Small intestine (tissue), 7 donors: Measurements from ENCODE around the gene IGSF21. TPM values are rescaled to one million over a fixed set of nuclear protein-coding genes. Genes with fewer than 3 reads are reported as not detected.

Source experiments
- DNase-seq, 2 donors: peaks; one replicate each; pipeline versions ENCODE4 v3.0.0 to v3.0.0-alpha.2; 2013
- FAIRE-seq: peaks from 2 replicates; lab custom pipeline; 2012; peaks lifted over from hg19 to GRCh38; lab: Jason Lieb, UNC
- H3K27ac ChIP-seq, 3 donors: one replicate each; pipeline ENCODE4 v1.5.1; 2013; ENCODE audit warnings: low read length in 2 of 3, mild to moderate bottlenecking in 2 of 3, control low read depth in 1 of 3, inconsistent platforms in 1 of 3, low read depth in 1 of 3, moderate library complexity in 1 of 3
- H3K27me3 ChIP-seq, 3 donors: one replicate each; pipeline ENCODE4 v1.6.1; 2013; ENCODE audit warnings: low read length in 3 of 3, inconsistent platforms in 1 of 3; ENCODE audit not compliant: control insufficient read depth in 3 of 3, insufficient read depth in 3 of 3
- H3K36me3 ChIP-seq, 3 donors: one replicate each; pipeline ENCODE4 v1.6.1; 2013; ENCODE audit warnings: low read length in 3 of 3, inconsistent platforms in 1 of 3, low read depth in 1 of 3, mild to moderate bottlenecking in 1 of 3, moderate library complexity in 1 of 3; ENCODE audit not compliant: control insufficient read depth in 3 of 3, insufficient read depth in 2 of 3
- H3K4me1 ChIP-seq, 3 donors: one replicate each; pipeline ENCODE4 v1.6.1; 2013; ENCODE audit warnings: low read length in 2 of 3, inconsistent platforms in 1 of 3, low read depth in 1 of 3, mild to moderate bottlenecking in 1 of 3, moderate library complexity in 1 of 3; ENCODE audit not compliant: control insufficient read depth in 3 of 3, insufficient read depth in 2 of 3
- H3K4me3 ChIP-seq, 3 donors: one replicate each; pipeline ENCODE4 v1.5.1; 2013; ENCODE audit warnings: low read length in 3 of 3, control low read depth in 1 of 3, inconsistent platforms in 1 of 3, low read depth in 1 of 3, mild to moderate bottlenecking in 1 of 3, moderate library complexity in 1 of 3
- H3K9me3 ChIP-seq, 2 donors: one replicate each; pipeline ENCODE4 v1.6.1; 2013; ENCODE audit warnings: low read depth in 1 of 2, low read length in 1 of 2; ENCODE audit not compliant: control insufficient read depth in 2 of 2, insufficient read depth in 1 of 2
- WGBS, 3 donors: extraction: QIAGEN DNeasy Blood & Tissue Kit; methylation state at CpG; one replicate each; pipeline ENCODE4 v1.1.7; 2013; 5-methylcytosine and 5-hydroxymethylcytosine counted together
- polyA plus RNA-seq, 4 donors: library from polyadenylated mRNA; stranded (reverse) in 3 of 4; unstranded in 1 of 4; fragments of 200-250 nt in 3 of 4; fragments of 120-200 nt in 1 of 4; gene quantifications; one replicate each; pipeline versions ENCODE4 v1.2.1 to v1.2.3, GENCODE V29; 2013
- donor health status: healthy with polysubstance abuse.
- donor health status: control.
- donor health status: control.
- donor health status: Bipolar disorder and iron deficiency.
- donor health status: healthy.

Gene IGSF21
- polyA plus RNA-seq, 4 donors = 0.18 to 0.38 TPM; not detected in 2

DNA sequence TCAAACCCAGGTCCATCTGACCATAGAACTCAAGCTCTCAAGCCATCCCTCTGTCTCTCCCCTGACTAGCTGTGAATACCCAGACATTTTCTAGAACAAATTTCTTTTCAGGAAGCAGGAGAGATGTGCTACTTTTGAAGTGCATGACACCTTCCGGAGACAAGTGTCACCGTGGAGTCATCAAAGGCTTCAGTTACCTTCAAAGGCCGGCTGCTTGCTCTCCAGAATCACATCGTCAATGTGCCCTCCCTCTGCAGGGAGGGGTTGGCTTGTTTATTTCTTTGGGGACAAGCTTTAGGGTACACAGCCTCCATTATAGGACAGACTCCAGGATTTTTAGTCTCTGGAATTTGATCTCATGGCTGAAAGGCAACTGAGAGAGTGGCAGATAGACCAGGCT lies 37.7 kb upstream of the IGSF21 start:
- FAIRE-seq (no peak), DNase-seq (no peak)
- H3K36me3 ChIP-seq = no peaks in the 10 kb centered on the region
- no peaks in the 10 kb centered on the region for H3K9me3 ChIP-seq
- no peak overlapping the region for H3K27ac ChIP-seq
- no peak overlapping the region for H3K4me3 ChIP-seq
- H3K27me3 ChIP-seq = peaks cover 0 to 2% (median 0%) of the 10 kb centered on the region in 3 donors
- WGBS, 3 donors = 51 to 54% (median 54%) methylated on average over 4 of the region's 4 CpGs
- no peaks in the 10 kb centered on the region for H3K4me1 ChIP-seq

DNA sequence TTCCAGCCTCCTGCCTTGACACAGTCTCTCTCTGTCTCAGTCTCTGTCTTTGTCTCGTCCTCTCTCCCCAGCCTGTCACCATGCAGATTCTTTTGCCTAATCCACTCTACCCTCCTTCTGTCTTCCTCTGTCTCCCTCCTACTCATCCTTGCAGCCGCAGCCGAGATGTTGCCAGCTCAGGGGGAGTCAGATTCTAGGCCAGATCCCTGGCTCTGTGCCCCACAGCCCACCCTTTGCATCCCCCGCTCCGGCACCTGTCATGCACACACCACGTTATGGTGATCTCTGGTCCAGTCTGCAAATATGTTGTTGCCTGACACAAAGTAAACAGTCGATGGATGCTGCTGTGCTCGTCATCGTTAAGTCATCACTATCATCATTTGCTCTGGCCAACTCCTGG lies 35.5 kb upstream of the IGSF21 start:
- 73 to 79% (median 73%) methylated on average over 9 of the region's 9 CpGs for WGBS, 3 donors
- H3K27ac ChIP-seq = no peak overlapping the region
- FAIRE-seq = no peak

DNA sequence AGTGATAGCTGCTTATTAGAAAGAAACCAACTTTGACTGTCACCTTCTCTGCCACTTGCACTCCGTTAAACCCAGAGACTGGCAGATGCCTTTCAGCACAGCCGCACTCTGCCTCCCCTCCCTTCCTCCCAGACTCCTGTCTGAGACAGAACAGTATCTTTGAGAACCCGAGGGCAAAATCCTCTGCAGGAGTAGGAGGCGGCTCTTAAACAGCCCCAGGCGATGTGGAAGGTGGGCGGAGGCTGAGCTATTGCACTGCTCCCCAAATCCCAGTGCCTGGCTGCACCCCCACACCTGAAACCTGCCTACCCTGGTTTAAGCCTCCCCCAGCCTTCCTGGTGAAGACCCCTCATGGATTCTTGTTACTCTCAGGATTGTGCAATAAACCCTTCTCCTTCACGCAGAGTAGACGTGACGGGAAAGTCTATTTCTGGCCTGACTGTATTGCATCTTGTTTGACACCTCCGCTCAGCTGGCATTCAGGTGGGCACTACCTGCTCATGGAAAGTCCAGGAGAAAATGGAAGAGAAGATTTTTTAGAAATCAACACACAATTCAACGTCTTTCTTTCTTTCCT lies 34.4 kb upstream of the IGSF21 start:
- no peak for FAIRE-seq

More for the DNA sequence above, 35.5 kb upstream of the IGSF21 start:
- Histone ChIP-seq H3K27me3 (peaks cover 0 to 2% (median 0%) of the 10 kb centered on the region in 3 donors), H3K36me3 (no peaks in the 10 kb centered on the region), H3K4me3 (no peak overlapping the region), H3K4me1 (no peaks in the 10 kb centered on the region), H3K9me3 (no peaks in the 10 kb centered on the region)
- no peak for DNase-seq

DNA sequence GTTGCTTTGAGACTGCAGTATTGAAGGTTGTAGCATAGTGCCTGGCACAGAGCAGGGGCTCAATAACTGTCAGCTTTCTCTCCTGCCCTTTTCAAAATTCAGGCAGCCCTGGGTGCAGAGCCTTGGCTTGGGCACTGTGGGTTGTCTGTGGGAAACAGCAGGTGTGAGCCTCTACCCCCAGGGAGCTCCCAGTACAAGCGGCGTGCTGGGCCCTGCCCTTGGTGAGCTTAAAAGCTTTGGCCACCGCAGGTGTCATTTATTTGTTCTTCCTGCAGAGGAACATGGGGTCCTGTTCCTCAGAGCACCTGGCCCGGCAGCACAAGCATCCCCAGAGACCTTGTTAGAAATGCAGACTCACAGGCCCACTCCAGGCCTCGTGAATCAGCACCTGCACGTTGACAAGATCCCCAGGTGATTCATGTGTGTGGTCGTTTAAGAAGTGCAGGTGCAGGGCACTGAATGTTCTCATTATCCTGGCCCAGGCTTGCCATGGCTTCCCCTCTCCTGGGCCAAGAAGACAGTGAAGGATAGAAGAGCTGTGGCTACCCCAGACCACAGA lies 29.9 kb upstream of the IGSF21 start:
- H3K27ac ChIP-seq = no peak overlapping the region
- no peak overlapping the region for H3K4me3 ChIP-seq
- WGBS, 3 donors = 28 to 54% (median 44%) methylated on average over 7 of the region's 7 CpGs
- FAIRE-seq (no peak), DNase-seq (no peak)
- no peaks in the 10 kb centered on the region for H3K9me3 ChIP-seq
- H3K36me3 ChIP-seq = no peaks in the 10 kb centered on the region
- no peaks in the 10 kb centered on the region for H3K4me1 ChIP-seq
- no peaks in the 10 kb centered on the region for H3K27me3 ChIP-seq

More for the DNA sequence above, 34.4 kb upstream of the IGSF21 start:
- Histone ChIP-seq H3K4me3 (no peak overlapping the region), H3K27ac (no peak overlapping the region), H3K4me1 (no peaks in the 10 kb centered on the region), H3K9me3 (no peaks in the 10 kb centered on the region), H3K36me3 (no peaks in the 10 kb centered on the region), H3K27me3 (peaks cover 0 to 2% (median 0%) of the 10 kb centered on the region in 3 donors)
- 64 to 73% (median 66%) methylated on average over 11 of the region's 11 CpGs for WGBS, 3 donors
- DNase-seq = no peak

DNA sequence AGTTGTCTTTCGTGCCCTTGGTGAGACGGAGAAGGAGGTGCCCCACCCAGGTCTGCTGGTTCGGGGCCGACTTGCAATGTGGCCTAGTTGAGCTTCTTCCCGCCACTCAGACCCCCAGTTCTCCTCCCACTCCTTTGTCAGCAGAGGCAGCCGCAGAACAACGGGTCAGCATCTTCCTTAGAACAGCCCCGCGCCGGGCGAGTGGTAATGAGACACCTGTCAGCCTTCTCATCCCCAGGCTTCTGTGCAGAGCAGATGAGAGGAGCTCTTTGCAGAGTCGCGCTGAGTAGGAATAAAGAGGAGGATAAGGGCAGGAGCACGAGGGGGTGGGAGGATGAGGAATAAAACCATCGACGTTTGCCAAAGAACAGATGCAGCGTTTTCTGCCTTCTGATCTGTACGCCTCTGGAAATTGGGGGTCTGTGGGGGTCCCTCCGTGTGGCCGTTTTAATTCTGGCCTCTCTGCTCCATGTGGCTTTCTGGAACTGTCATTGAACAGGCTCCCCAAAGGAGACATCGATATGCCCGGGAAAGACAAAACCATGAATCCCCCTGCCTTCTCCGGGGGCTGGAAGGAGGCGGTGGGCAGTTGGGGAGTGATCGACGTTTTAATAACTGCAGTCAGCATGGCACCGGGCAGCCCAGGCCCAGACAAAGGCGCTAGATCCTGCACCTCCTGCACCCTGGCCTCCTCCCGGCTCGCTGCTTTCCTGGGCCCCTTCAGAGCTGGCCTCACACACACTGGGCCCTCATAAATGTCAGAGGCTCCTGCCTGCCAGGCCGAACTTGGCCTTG lies 27.5 kb upstream of the IGSF21 start:
- H3K36me3 ChIP-seq = no peaks in the 10 kb centered on the region
- H3K9me3 ChIP-seq = no peaks in the 10 kb centered on the region
- no peak overlapping the region for H3K27ac ChIP-seq
- H3K4me1 ChIP-seq = no peaks in the 10 kb centered on the region
- no peaks in the 10 kb centered on the region for H3K27me3 ChIP-seq
- no peak for DNase-seq
- 74 to 79% (median 75%) methylated on average over 31 of the region's 31 CpGs for WGBS, 3 donors
- no peak overlapping the region for H3K4me3 ChIP-seq
- FAIRE-seq = no peak

DNA sequence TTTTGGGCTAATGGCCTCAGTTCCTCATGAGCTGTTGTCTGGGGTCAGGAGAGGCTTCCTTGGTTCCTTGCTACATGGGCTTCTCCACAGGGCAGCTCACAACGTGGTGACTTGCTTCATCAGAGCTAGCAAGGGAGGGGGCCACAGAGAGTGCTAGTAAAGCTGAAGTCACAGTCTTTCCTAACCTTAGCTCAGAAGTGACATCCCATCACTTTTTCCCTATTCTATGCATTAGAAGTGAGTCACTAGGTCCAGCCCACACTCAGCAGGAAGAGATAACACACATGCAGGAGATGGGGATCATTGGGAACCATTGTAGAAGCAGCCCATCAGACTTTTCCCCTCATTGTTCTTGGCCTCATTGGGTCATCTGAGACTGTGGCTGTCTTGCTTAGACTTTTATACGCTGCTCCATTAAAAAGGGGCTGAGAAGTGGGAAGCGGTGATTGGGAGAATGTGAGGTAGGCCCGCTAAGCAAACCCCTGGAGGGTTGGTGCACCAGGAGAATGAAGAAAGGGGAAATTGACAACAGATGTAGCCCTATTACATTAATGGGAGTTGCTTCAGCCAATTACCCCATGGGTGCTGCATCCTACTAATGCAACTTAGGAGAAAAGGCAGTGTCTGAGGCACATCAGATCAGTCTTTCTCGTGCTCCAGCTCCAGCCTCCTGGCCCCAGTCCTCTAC lies 22.1 kb upstream of the IGSF21 start:
- no peaks in the 10 kb centered on the region for H3K36me3 ChIP-seq
- no peak for FAIRE-seq
- no peaks in the 10 kb centered on the region for H3K4me1 ChIP-seq
- no peaks in the 10 kb centered on the region for H3K9me3 ChIP-seq
- 59 to 67% (median 62%) methylated on average over 5 of the region's 5 CpGs for WGBS, 3 donors
- no peak overlapping the region for H3K27ac ChIP-seq
- H3K27me3 ChIP-seq = peaks cover 0 to 4% (median under 1%) of the 10 kb centered on the region in 3 donors
- DNase-seq = no peak
- no peak overlapping the region for H3K4me3 ChIP-seq

DNA sequence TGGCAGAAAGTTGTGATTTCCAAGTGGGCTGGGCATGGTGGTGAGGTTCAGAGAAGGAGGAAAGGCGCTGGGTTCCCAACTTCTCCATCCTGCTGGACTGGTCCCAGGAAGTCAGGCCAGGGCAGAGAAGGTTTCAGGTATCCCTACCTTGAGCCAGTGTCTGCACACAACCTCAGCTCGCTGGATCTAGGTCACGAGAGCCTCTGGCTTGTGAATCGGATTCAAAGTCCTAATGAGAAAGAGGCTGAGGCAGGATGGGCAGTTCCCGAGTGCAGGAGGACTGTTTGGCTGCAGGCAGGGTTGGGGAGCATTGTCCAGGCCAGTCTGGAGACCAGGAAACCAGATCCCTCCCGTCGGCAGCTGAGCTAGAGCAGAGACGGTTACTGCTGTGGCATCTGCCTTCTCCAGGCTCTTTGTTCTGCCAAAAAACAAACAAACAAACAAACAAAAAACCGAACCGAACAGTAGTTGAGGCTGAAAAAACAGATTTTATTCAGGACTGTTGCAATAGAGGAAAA lies 19.5 kb upstream of the IGSF21 start:
- H3K36me3 ChIP-seq = no peaks in the 10 kb centered on the region
- FAIRE-seq = no peak
- no peak overlapping the region for H3K27ac ChIP-seq
- H3K27me3 ChIP-seq = peaks cover 0 to 6% (median 4%) of the 10 kb centered on the region in 3 donors
- no peak overlapping the region for H3K4me3 ChIP-seq
- H3K4me1 ChIP-seq = no peaks in the 10 kb centered on the region
- H3K9me3 ChIP-seq = no peaks in the 10 kb centered on the region
- 17 to 22% (median 22%) methylated on average over 10 of the region's 10 CpGs for WGBS, 3 donors
- DNase-seq = no peak

DNA sequence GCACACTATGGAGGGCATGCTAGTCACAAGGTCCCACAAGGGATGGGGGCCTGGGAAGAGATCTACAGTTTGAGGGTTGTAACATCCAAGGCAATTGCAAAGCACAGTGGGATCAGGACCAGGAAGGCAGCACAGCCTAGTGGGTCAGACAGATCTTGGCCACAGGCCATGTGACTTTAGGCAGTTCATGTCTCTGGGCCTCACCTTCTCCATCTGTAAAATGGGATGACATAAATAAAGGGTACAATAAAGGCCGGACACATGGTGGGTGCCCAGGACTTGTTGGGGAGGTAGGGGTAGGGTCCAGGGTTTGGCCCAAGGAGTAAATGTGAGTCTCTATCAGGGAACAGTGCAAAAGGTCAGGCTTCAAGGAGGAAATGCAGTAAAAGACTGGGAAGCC lies 18.1 kb upstream of the IGSF21 start:
- H3K4me3 ChIP-seq = no peak overlapping the region
- H3K27ac ChIP-seq = no peak overlapping the region
- H3K36me3 ChIP-seq = no peaks in the 10 kb centered on the region
- H3K9me3 ChIP-seq = no peaks in the 10 kb centered on the region
- H3K27me3 ChIP-seq = peaks cover 0 to 6% (median 4%) of the 10 kb centered on the region in 3 donors
- FAIRE-seq = no peak
- DNase-seq = no peak
- WGBS, 3 donors = 81 to 100% (median 95%) methylated on average over 1 of the region's 1 CpG
- no peaks in the 10 kb centered on the region for H3K4me1 ChIP-seq
